GDM1 (cell line): ENCODE measurements around the gene LBH.

ENCODE experiments used
- DNase-seq: peaks from one replicate; lab custom pipeline; 2025; lab: John Stamatoyannopoulos, UW

LBH gene

DNA sequence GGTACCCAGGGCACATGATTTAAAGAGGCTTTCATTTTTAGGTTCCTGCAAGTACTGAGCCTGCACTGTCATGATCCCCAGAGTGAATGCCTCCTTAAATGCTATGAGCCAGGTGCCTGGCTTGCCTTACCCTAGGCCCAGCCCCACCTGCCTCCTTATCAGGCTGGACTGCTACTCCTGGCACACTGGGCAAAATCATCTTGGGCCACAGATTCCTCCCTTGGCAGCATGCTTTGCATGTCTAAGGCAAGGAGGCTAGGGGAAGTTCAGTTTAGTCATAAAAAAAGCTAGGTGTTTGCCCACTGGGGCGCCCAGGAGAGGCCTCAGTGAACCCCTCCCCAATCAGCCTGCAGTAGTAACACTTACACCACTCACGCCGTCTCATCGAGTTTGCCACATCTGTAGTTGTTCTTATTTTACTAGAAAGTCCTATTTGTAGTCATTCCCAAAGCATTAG is 45.1 kb downstream of the LBH start:
- DNase-seq: no peak

GRCh38 chr2:30277582-30277981 is 46.2 kb downstream of the LBH start:
- no peak for DNase-seq

GRCh38 chr2:30278419-30278818 is 47.1 kb downstream of the LBH start:
- DNase-seq: no peak

- no peak for DNase-seq
Observed at GRCh38 chr2:30280596-30281434, 49.5 kb downstream of the LBH start.

GRCh38 chr2:30282081-30282480 is 50.7 kb downstream of the LBH start:
- DNase-seq: no peak

- no peak for DNase-seq
Observed at GRCh38 chr2:30282721-30283120, 51.4 kb downstream of the LBH start.

- DNase-seq: no peak
Observed at GRCh38 chr2:30283931-30284565, 52.7 kb downstream of the LBH start.

DNA sequence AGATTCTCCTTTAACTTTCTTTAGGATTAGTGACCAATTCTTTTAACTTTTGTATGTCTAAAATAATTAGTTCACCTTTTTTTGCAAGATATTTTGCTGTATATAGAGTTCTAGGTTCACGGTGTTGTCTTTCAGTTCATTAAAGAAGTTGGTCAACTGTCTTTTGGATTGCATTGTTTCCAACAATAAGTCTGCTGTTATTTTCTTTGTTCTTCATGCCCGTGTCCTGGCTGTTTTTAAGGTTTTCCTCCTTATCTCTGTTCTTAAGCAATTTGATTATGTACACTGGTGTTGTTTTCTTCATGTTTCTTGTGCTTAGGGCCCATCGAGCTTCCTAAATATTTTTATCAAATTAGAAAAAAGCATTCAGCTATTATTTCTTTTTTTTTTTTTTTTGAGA is 54.4 kb downstream of the LBH start:
- no peak for DNase-seq

DNA sequence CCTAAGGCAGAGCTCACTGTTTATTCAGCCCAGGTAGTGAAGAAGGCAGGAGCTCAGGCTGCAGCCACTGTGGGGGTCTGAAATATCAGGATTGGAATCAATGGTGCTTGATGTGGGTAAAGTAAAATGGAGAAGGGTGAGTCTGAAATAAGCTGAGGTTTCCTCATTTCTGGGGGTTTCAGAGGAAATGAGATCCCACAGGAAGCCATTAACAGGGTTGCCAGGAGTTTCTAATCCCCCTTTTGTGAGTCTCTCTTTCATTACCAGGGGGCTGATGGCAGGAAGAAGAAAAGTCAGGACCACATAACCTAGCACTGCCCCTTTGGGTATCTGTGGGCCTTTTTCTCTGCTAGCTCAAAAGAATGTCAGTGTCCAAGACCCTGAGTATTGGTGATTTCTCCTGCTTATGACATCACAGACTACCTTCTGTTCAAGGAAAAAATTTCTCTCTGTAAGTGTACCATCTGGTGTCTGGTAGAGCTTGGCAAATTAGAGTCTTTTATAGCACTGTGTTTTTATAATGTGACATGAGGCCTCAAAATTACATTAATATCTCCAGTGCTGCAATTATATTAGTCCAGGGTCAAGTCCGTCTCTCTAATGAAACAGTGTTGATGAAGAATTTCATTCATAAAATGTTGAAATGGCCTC is 56.0 kb downstream of the LBH start:
- DNase-seq: no peak

DNA sequence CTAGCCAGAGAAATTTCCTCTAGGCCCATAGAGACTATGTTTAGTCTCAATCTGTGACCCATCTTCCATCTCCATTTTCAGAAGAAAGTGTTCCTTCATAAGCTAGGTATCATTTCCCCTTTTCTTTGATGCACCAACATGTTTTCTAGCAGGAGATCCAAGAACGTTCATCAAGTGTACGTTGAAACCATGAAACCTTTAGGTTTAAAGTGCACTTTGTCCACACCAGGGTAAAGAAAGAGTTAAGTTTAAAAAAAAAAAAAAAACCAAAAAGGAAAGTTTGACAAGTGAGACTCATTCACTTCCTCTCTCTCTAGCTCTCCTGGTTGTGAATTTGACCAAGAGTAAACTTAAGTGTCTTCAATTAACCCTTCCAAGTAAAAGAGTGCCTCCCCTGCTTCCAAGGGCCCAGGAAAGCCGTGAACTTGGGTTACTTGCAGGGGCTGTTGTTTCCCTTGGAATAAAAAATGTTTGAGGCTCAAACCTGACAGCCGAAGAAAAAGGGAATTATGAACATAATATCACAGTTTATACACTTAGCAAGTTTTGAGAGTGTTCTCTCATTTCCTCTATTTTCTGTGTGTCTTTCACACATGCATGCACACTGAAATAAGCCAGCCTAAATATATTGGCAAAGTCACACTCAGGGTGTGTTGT is 56.7 kb downstream of the LBH start:
- no peak for DNase-seq

DNA sequence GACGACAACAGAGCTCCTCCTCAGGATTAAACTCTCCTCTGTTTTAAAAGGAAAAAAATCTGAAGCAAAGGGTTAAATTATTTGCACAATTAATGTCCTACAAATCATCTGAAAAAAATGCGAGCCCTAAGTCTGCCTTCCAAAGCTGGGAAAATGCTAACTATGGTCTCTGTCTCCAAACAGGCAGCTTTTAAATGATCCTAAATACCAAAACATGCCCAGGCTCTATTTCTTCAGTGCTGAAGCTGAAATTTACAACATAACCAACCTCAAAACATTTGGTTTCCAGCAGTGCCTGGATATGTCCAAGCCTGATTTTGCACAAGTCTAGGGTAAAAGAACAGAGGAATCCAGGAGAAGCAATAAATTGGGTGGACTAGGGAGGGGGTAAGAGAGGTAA is 57.2 kb downstream of the LBH start:
- no peak for DNase-seq

DNA sequence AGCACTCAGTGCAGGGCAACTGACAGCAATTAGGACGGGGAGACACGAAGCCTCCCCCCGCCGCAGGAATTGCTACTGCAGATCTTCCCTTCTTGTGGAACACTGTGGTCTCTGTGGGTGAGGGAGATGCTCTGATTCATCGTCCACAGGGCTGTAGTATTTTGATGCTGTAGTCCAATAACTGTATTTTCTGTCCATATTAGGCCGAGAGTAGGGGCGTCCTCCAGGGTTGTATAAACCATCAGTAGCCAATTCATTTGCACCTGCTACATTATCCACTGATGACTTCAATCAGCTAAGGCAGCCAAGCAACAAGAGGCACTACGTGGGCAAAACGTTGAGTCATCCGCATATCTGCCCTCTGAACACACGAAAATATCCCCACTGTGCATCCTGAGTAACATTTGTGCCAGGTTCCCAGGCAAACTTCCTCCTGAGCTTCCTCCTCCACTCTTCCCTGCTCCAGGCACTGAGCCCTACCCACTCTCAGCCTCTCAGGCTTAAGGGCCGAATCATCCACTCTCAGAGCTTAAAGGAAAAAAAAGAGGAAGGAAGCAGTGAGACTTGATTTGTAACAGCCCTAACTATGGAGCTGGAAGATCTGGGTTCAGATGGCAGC is 62.1 kb downstream of the LBH start:
- DNase-seq: peak; percentile 27

GRCh38 chr2:30294133-30294532 is 62.8 kb downstream of the LBH start:
- no peak for DNase-seq

DNA sequence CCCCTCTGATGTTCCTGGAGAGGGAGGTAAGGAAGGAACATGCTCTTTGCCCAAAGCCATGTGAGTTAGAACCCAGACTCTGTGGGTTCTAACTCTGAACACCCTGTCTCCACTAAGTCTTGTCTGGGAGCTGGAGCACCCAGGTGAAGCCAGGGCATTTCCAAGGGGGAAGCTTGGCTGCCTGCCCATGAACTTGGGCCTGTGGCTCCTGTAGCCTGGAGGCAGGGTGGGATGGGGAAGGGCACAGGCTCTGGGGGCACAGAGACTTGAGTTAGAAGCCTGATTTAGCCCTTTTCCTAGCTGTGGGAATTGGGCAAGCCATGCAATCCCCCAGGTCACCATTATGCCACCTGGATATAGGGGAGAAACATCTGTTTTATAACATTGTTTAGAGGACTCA is 65.2 kb downstream of the LBH start:
- DNase-seq: no peak

GRCh38 chr2:30298302-30298701 is 67.0 kb downstream of the LBH start:
- no peak for DNase-seq

DNA sequence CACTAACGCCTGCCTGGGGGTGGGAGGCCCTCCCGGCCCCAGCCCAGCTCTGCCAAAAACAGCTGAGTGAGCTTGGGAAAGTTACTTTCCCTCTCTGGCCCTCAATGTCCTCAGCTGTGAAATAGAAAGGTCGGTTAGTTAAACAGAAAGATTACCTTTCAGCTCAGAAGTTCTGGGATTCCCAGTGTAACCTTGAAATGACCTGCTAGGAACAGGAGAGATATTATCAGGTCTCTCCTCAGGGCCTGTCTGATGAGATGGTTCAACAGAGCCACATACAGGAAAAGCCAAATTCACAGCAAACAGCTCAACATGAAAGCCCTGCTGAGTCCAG is 68.8 kb downstream of the LBH start:
- no peak for DNase-seq

DNA sequence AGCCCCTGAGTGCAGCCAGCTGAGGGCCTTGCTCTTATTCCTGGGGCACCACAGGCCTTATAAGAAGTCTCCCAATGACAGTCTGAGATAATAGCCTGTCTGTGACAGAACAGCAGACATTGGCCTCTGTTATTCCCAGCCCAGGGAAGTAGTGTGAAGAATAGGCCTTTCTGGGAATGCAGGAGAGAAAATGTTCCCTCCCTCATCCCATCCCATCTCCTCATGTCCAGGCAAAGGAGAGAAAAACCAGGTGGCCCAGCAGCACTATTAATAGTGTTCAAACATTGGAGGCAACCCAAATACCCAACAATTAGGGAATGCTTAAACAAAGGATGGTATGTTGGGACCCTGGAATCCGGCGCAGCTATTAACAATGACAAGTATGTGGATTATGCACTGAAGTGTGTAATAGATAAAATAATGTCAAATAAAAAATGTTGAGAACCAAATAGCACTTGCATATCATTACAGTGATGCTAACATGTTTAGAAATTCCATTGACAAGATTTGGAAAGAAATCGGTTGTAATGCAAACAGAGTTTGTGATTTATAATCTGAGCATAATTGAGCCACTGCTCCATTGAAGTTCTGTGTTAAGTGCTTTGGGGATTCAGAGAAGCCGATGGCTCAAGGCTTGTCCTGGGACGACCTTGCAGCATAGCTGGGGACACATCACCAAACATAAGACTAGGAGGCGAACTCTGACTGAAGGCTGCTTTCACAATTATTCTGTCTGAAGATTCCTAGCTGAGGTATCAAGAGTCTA is 69.3 kb downstream of the LBH start:
- no peak for DNase-seq

- no peak for DNase-seq
Observed at GRCh38 chr2:30301551-30301950, 70.2 kb downstream of the LBH start.

DNA sequence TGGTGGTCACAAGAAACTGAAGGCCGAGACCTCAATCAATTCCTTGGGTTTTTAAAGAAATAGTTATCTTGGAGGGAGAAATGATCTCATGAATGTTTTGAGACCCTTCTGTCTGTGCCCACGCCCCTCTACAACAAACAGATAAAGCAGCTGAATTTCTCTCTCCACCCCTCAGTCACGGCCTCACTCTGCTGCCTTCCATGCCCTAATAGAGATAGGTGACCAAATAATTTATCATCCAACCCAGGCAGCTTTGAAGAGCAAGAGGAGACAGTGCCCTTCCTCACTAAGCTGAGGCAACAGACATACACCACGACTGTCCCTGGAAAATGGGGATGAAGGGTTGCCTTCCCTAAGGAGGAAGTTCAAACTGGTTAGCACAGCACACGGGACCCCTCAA is 71.2 kb downstream of the LBH start:
- no peak for DNase-seq

DNA sequence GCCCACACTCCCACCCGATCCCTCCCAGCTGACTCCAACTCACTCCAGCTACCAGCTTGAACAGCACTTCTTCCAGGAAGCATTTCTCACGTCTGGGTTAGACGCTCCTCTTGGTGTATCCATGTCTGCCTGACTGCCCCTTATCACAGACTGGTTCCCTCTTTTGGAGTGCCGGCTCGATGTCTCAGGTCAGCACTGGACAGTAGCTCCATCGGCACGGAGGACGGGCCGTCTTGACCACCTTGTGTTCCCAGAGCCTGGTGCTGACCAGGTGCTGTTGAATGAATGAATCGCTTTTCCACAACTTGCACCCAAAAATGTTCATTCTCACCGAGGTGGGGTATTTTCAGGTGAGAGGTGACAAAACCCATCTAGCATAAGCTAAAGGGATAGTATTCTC is 71.8 kb downstream of the LBH start:
- no peak for DNase-seq

GRCh38 chr2:30305235-30305634 is 73.9 kb downstream of the LBH start:
- no peak for DNase-seq

DNA sequence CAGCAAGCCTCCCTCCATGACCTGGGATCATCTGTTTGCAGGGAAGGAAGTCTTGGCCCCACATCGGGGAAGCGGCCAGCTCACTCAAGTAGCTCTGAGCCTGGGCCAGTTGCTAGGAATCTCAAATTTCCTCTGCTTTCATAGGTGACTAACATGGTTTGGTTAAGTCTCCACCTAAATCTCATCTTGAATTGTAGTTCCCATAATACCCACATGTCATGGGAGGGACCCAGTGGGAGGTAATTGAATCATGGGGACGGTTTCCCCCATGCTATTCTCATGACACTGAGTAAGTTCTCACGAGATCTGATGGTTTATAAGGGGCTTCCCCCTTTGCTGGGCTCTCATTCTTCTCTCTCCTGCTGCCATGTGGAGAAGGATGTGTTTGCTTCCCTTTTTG is 75.2 kb downstream of the LBH start:
- DNase-seq: no peak
